ENCODE results near the gene TBC1D7.

TBC1D7 gene

GRCh38 chr6:13259393-13259792, 68.9 kb downstream of the TBC1D7 start:
- Mint-ChIP-seq H3K9me3 (peaks cover 0 to 4% of the 10 kb centered on the region in 2 donors), H3K4me3 (no peak overlapping the region), H3K27me3 (no peaks in the 10 kb centered on the region), H3K36me3 (ENCODE audit: insufficient read depth) (no peaks in the 10 kb centered on the region), H3K4me1 (ENCODE audit: low read depth in 2 of 2) (no peaks in the 10 kb centered on the region), H3K27ac (no peak overlapping the region)
- DNase-seq: no peak
- ATAC-seq (replicated peaks): no peak

GRCh38 chr6:13256266-13257001, 71.9 kb downstream of the TBC1D7 start:
- Mint-ChIP-seq H3K27me3 (peaks cover 0 to 2% of the 10 kb centered on the region in 2 donors), H3K36me3 (ENCODE audit: insufficient read depth) (no peaks in the 10 kb centered on the region), H3K4me3 (no peak overlapping the region), H3K4me1 (ENCODE audit: low read depth in 2 of 2) (no peaks in the 10 kb centered on the region), H3K27ac (no peak overlapping the region), H3K9me3 (peaks cover 0 to 4% of the 10 kb centered on the region in 2 donors)
- ATAC-seq (replicated peaks) (no peak), DNase-seq (no peak)
